KMS-11 (cell line): ENCODE measurements around the gene SLC39A7.

ENCODE experiments used
- H2AFZ ChIP-seq: fragments of 200-600 bp; sonication (generic); 2 replicates; pipeline ENCODE4 v1.6.1; 2016; ENCODE audit warnings: antibody characterized with exemption, mixed run types, low read depth
- H3K27ac ChIP-seq: fragments of 200-600 bp; sonication (generic); 2 replicates; pipeline ENCODE4 v1.6.1; 2016; ENCODE audit warnings: mild to moderate bottlenecking, mixed run types
- H3K27me3 ChIP-seq: fragments of 200-600 bp; sonication (generic); 2 replicates; pipeline ENCODE4 v1.6.1; 2017; ENCODE audit warnings: mild to moderate bottlenecking, low read depth, mixed run types, moderate library complexity; ENCODE audit not compliant: insufficient read depth
- H3K36me3 ChIP-seq: fragments of 200-600 bp; sonication (generic); 2 replicates; pipeline ENCODE4 v1.6.1; 2017; ENCODE audit warnings: mild to moderate bottlenecking, mixed run types; ENCODE audit not compliant: insufficient read depth
- H3K4me1 ChIP-seq: fragments of 200-600 bp; sonication (generic); 2 replicates; pipeline ENCODE4 v1.6.1; 2016; ENCODE audit warnings: mild to moderate bottlenecking, low read depth, mixed run types; ENCODE audit not compliant: poor library complexity, severe bottlenecking
- H3K4me2 ChIP-seq: fragments of 200-600 bp; sonication (generic); 2 replicates; pipeline ENCODE4 v1.7.0; 2016; ENCODE audit warnings: mild to moderate bottlenecking, mixed run types
- H3K4me3 ChIP-seq: fragments of 200-600 bp; sonication (generic); IDR thresholded peaks from 2 replicates; pipeline ENCODE4 v1.6.1; 2017; ENCODE audit warnings: low read depth, low read length, mixed read lengths; ENCODE audit not compliant: insufficient read depth
- H3K79me2 ChIP-seq: fragments of 200-600 bp; sonication (generic); 2 replicates; pipeline ENCODE4 v1.6.1; 2016; ENCODE audit warnings: low read depth, mixed run types; ENCODE audit not compliant: insufficient read depth
- H3K9ac ChIP-seq: fragments of 200-600 bp; sonication (generic); 2 replicates; pipeline ENCODE4 v1.6.1; 2016; ENCODE audit warnings: mild to moderate bottlenecking, mixed run types
- H4K20me1 ChIP-seq: fragments of 200-600 bp; sonication (generic); 2 replicates; pipeline ENCODE4 v1.6.1; 2016; ENCODE audit warnings: mild to moderate bottlenecking, mixed run types; ENCODE audit not compliant: insufficient read depth
- CTCF ChIP-seq: fragments of 200-600 bp; sonication (generic); conservative IDR thresholded peaks from 2 replicates; pipeline ENCODE4 v1.6.1; 2017; ENCODE audit warnings: low read depth, mild to moderate bottlenecking, antibody characterized with exemption, low read length, moderate library complexity, mixed read lengths

Gene SLC39A7

GRCh38 chr6:33200219-33201146, at the start of gene SLC39A7, which contains the start of gene RXRB:
Gene SLC39A7 (plus strand): TSS chr6:33200867. CDS start chr6:33201246, 379 bp downstream.
Gene RXRB (minus strand): TSS chr6:33200665. CDS start chr6:33200476, 189 bp downstream.
- Histone ChIP-seq H3K79me2 (peaks cover 24% of the 10 kb centered on the region), H3K4me1 (peaks cover 25% of the 10 kb centered on the region)

GRCh38 chr6:33151050-33151449, 49.6 kb upstream of the SLC39A7 start:
- Histone ChIP-seq H3K27ac (no peak overlapping the region), H3K9ac (no peak overlapping the region), H4K20me1 (no peaks in the 10 kb centered on the region), H3K36me3 (no peaks in the 10 kb centered on the region), H3K79me2 (no peaks in the 10 kb centered on the region), H3K27me3 (no peaks in the 10 kb centered on the region), H3K4me1 (no peaks in the 10 kb centered on the region), H3K4me2 (no peak overlapping the region), H2AFZ (no peak overlapping the region), H3K4me3 (no peak overlapping the region)
- TF ChIP-seq CTCF, result no peak

More at GRCh38 chr6:33200219-33201146, at the start of gene SLC39A7, which contains the start of gene RXRB:
- peak within 1 kb of the TSS; percentile 87 for H3K27ac ChIP-seq
- TF ChIP-seq CTCF, result no peak
- no peak within 1 kb of the TSS for H3K4me3 ChIP-seq
- H3K36me3 ChIP-seq, result no peaks in the 10 kb centered on the region
- no peaks in the 10 kb centered on the region for H4K20me1 ChIP-seq
- H3K4me2 ChIP-seq, result peak within 1 kb of the TSS; percentile 85
- H3K27me3 ChIP-seq, result no peaks in the 10 kb centered on the region
- H2AFZ ChIP-seq, result peak within 1 kb of the TSS; percentile 93
- H3K9ac ChIP-seq, result peak within 1 kb of the TSS; percentile 96

- Histone ChIP-seq H4K20me1 (no peaks in the 10 kb centered on the region), H3K4me1 (no peaks in the 10 kb centered on the region), H3K36me3 (no peaks in the 10 kb centered on the region), H3K9ac (no peak overlapping the region), H3K27me3 (no peaks in the 10 kb centered on the region), H3K79me2 (no peaks in the 10 kb centered on the region), H2AFZ (no peak overlapping the region), H3K27ac (no peak overlapping the region), H3K4me3 (no peak overlapping the region), H3K4me2 (no peak overlapping the region)
- no peak for TF ChIP-seq CTCF
Observed at GRCh38 chr6:33154349-33154748, 46.3 kb upstream of the SLC39A7 start.

- Histone ChIP-seq H3K4me1 (peaks cover 9% of the 10 kb centered on the region), H3K27ac (no peak overlapping the region), H3K9ac (no peak overlapping the region), H4K20me1 (no peaks in the 10 kb centered on the region), H3K4me3 (no peak overlapping the region), H2AFZ (no peak overlapping the region), H3K4me2 (no peak overlapping the region), H3K79me2 (no peaks in the 10 kb centered on the region), H3K27me3 (no peaks in the 10 kb centered on the region), H3K36me3 (no peaks in the 10 kb centered on the region)
- no peak for TF ChIP-seq CTCF
Observed at GRCh38 chr6:33156561-33156960, 44.1 kb upstream of the SLC39A7 start.
